Measurements from ENCODE around the gene SEC14L6.
"Not testable (repeated sequence)": the region's sequence is repeated elsewhere in the genome, so short reads cannot be mapped to it uniquely, and the experiment has no call there.

The SEC14L6 gene

GRCh38 chr22:30567277-30567676 is 20.7 kb upstream of the SEC14L6 start:
- H3K4me3 ChIP-seq (ENCODE audit: low read depth, low read length) = not testable (repeated sequence)

- H3K4me3 ChIP-seq (ENCODE audit: low read depth, low read length) = no peak overlapping the region
Observed at GRCh38 chr22:30566125-30566524, 19.6 kb upstream of the SEC14L6 start.

GRCh38 chr22:30565341-30565740 is 18.8 kb upstream of the SEC14L6 start:
- H3K4me3 ChIP-seq (ENCODE audit: low read depth, low read length) = no peak overlapping the region

DNA sequence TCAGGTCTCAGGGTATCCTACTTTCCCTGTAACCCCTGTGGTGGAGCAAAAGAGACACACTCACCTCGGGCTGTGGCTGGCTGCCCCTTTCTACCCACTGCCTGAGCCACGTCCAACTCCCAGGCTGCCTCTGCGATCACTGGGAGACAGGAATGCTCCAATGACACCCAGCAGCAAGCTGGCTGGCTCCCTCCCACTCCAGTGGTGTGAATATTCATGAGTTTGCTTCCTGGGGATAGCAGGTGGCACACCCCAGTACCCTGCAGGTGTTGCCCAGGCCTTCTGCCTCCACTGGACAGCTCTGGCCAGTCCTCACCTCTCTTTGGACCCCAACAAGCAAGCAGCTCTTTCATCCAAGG is 18.2 kb upstream of the SEC14L6 start:
- H3K4me3 ChIP-seq (ENCODE audit: low read depth, low read length) = no peak overlapping the region

DNA sequence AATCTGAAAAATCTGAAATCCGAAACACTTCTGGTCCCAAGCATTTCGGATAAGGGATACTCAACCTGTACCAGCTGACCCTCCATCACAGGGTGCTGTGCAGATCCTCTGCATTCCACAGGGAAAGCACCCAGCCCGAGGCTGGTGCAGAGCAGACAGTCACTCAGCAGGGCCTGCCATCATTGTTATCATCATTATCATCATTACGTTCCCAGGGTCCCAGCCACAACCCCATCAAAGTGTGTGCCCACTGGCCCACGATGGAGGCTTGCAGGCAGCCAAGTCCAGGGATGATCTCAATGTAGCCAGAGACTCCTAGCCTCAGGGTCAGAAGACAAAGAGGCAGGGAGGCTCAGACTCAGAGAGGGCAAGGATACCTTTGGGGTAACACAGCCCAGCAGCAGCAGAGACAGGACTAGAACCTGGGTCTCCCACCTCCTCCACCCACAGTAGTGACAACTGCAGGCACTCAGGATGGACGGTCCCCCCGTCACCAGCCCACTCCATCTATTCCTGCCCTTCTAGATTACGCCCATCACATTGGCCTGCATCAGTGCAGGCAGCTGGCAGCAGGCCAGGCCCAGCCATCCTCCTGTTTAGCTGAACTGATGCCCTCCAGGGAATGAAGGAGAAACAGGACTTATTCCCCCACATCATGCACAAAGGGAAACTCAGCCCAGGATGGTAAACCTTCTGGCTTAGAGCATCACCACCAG is 17.7 kb upstream of the SEC14L6 start:
- no peak overlapping the region for H3K4me3 ChIP-seq (ENCODE audit: low read depth, low read length)

DNA sequence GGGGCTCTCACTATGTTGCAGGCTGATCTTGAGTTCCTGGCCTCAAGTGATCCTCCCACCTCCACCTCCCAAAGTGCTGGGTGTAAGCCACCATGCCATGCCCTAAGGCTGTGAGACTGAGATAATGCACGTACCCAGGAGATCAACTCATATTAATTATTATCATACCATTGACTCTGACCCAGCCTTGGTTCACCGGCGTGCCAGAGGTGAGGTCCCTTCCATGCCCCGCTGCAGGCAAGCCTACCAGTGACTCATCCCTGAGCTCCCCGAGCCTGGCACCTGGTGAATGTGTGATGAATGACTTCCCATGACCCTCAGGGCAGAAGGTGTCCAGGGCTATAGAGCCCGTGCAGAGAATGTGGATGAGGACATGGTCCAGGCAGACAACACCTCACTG is 15.8 kb upstream of the SEC14L6 start:
- no peak overlapping the region for H3K4me3 ChIP-seq (ENCODE audit: low read depth, low read length)

- H3K4me3 ChIP-seq (ENCODE audit: low read depth, low read length) = no peak overlapping the region
Observed at GRCh38 chr22:30561402-30562189, 15.1 kb upstream of the SEC14L6 start.

GRCh38 chr22:30560643-30561202 is 14.2 kb upstream of the SEC14L6 start:
- H3K4me3 ChIP-seq (ENCODE audit: low read depth, low read length) = not testable (repeated sequence)

GRCh38 chr22:30559889-30560288 is 13.3 kb upstream of the SEC14L6 start:
- no peak overlapping the region for H3K4me3 ChIP-seq (ENCODE audit: low read depth, low read length)

DNA sequence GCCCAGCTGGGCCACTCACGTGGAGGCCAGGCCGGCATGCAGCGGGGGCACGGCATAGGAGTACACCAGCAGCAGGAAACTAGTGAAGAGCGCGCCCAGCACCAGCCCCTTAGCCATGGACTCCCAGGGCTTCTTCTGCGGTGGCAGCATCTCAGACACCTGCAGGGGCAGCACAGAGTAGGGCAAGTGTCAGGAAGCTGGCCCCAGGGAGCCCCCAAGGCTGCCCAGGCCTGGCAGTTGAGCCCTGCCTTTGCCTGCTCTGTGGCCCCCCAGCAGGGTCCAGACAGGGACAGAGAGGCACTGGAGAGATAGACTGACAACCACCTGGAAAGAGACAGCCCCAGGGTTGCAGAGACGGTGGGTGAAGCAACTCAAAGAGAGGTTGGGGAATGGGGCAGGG is 10.7 kb upstream of the SEC14L6 start:
- H3K4me3 ChIP-seq (ENCODE audit: low read depth, low read length) = no peak overlapping the region

- H3K4me3 ChIP-seq (ENCODE audit: low read depth, low read length) = no peak overlapping the region
Observed at GRCh38 chr22:30556388-30556787, 9.8 kb upstream of the SEC14L6 start.

DNA sequence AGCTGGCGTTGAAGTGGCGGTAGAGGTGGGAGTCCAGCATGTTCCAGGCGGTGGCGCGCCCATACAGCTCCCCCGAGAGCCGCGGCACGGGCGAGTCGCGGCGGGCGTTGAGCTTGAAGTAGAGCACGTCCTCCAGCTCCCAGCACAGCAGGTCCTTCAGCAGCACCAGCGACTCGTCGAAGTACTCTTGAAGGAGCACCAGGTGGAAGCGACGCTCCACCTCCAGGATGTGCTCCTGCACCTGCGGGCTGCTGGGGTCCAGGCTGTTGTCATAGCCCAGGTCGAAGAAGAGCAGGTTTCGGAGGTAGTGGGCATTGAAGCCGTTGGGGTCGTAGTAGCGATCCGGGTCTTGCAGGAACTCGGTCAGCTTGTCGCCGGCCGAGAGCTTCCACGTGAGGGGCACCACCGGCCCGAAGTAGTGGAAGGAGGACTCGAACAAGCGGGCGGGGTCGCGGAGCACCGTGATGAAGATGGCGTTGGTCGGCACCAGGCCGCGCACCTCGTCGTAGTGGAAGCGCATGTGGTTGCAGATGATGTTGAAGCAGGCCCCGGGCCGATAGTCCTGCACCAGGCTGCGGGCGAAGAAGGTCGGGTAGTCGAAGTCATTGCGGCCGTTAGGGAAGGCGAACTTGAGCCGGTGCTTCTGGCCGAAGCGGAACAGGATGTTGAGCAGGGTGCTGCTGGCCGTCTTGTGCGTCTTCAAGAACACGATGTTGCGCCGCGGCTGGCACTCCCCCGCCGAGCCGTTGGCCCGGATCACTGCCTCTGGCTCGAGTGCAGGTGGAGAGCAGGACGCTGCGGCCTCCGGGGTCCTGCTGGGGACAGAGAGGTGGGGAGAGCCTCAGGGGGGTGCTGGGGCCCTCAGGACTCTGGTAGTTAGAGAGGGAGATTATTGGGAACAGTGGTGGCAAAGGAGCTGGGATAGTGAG is 9.0 kb upstream of the SEC14L6 start:
- no peak overlapping the region for H3K4me3 ChIP-seq (ENCODE audit: low read depth, low read length)

DNA sequence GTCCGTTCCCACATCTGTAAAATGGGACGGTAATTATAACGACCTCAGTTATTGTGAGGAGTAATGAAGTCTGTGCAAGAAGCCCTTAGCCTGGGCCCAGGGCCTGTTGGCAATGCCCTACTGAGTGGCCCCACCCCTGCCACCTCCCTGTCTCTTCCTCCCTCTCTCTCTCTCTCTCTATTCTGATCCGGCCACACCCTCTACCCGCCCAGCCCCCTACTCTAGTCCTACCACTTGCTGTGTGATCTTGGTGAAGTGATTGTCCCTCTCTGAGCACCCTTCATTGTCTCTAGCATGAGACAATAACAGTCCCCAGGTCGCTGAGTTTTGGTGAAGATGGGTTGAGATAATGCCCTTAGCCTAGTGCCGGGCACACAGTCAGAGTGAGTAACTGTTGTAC is 7.4 kb upstream of the SEC14L6 start:
- H3K4me3 ChIP-seq (ENCODE audit: low read depth, low read length) = no peak overlapping the region

DNA sequence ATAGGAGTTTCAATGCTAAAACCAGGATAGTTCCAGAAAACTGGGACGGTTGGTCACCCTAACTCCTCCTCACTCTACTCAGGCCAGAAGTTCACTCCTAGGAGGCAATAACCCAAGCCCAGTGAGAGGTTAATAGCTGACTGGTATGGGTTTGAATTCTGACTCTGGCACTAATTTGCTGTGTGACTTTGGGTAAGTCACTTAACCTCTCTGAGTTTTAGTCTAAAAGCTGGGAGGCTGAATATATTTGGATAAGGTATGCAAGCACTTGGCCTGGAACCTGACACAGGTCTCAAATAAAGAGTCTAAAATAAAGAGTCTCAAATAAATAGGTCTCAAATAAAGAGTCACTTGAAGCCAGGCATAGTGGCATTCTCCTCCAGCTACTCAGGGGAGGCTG is 6.2 kb upstream of the SEC14L6 start:
- H3K4me3 ChIP-seq (ENCODE audit: low read depth, low read length) = no peak overlapping the region

DNA sequence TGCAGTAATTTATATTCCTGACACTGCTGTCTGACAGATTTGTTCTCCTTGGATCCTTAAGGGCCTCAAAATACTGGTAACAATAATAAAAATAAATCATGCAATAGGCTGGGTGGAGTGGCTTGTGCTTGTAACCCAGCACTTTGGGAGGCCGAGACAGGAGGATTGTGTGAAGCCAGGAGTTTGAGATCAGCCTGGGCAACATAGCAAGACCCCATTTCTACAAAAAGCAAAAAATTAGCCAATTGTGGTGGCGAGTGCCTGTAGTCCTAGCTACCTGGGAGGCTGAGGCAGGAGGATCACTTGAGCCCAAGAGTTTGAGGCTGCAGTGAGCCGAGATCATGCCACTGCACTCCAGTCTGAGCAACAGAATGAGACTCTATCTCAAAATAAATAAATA is 5.3 kb upstream of the SEC14L6 start:
- H3K4me3 ChIP-seq (ENCODE audit: low read depth, low read length) = not testable (repeated sequence)

DNA sequence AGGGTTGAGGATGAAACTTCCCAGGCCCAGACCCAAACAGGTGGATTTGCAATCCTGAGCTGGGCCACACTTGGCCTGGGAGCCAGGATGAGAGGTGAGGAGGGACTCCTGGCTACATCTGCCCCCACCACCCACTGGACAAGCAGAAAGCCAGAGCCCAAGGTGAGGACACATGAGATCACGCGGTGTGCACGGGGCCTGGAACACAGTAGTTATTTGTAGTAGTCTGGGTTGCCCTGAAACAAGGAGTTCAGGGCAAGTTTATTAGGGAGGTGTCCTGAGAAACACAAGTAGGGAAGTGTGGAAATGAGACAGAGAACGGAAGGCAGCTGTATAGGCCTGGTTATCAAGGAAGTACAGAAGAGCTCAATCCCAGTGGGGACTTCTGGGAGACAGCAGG is 647 bp upstream of the SEC14L6 start:
- no peak overlapping the region for H3K4me3 ChIP-seq (ENCODE audit: low read depth, low read length)

- no peak overlapping the region for H3K4me3 ChIP-seq (ENCODE audit: low read depth, low read length)
Observed at GRCh38 chr22:30542811-30543188, 3.7 kb downstream of the SEC14L6 start.

DNA sequence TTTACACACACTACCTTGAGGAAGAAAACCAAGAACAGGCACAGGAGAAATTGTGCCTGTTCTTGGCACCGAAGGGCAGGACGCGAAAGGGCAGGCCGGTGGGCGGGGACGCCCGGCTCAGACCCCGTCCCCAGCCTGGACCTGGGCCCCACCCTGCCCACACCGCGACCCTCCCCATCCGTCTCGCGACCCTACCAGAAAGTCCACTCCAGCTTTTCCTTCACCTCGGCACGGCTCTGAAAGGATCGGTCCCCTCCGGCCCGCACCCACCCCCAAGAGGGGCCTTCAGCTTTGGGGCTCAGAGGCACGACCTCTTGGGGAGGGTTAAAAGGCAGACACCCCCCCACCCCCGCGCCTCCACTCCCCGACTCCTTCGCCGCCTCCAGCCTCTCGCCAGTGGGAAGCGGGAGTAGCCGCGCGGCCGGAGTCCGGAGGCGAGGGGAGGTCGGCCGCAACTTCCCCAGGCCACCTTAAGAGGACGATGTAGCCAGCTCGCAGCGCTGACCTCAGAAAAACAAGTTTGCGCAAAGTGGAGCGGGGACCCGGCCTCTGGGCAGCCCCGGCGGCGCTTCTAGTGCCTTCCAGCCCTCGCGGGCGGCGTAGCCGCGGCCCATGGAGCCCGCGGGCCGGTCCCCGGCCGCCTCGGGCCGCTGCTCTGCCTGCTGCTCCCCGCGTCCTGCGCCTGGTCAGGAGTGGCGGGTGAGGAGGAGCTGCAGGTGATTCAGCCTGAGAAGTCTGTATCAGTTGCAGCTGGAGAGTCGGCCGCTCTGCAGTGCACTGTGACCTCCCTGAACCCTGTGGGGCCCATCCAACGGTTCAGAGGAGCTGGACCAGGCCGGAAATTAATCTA is 4.4 kb downstream of the SEC14L6 start:
- H3K4me3 ChIP-seq (ENCODE audit: low read depth, low read length) = peak overlapping the region; percentile 27

- not testable (repeated sequence) for H3K4me3 ChIP-seq (ENCODE audit: low read depth, low read length)
Observed at GRCh38 chr22:30541511-30541910, 5.0 kb downstream of the SEC14L6 start.

- no peak overlapping the region for H3K4me3 ChIP-seq (ENCODE audit: low read depth, low read length)
Observed at GRCh38 chr22:30539368-30539767, 7.2 kb downstream of the SEC14L6 start.

Data from iPS-11a (cell line).